GM21717 (cell line): ENCODE measurements around the gene ABHD12.

Experiments
- ATAC-seq: cut with Tn5 transposase; IDR thresholded peaks from one replicate; pipeline ENCODE4 v1.9.1; 2021; ENCODE audit warnings: mild to moderate bottlenecking, moderate library complexity; ENCODE audit not compliant: unreplicated experiment

Gene ABHD12

GRCh38 chr20:25293507-25293906 lies 97.1 kb downstream of the ABHD12 start:
- ATAC-seq: no peak

- ATAC-seq: no peak
These were observed 98.3 kb downstream of the ABHD12 start for GRCh38 chr20:25292176-25292891.

GRCh38 chr20:25291432-25292133 lies 99.1 kb downstream of the ABHD12 start:
- no peak for ATAC-seq

GRCh38 chr20:25290646-25291431 lies 99.8 kb downstream of the ABHD12 start:
- no peak for ATAC-seq

GRCh38 chr20:25289886-25290597 lies 100.6 kb downstream of the ABHD12 start:
- no peak for ATAC-seq

GRCh38 chr20:25288291-25289181 lies 102.1 kb downstream of the ABHD12 start:
- peak; percentile 89 for ATAC-seq

GRCh38 chr20:25287631-25288290 lies 102.9 kb downstream of the ABHD12 start:
- ATAC-seq: no peak

- ATAC-seq: no peak
These were observed 103.7 kb downstream of the ABHD12 start for GRCh38 chr20:25286917-25287316.

- no peak for ATAC-seq
These were observed 104.5 kb downstream of the ABHD12 start for GRCh38 chr20:25285856-25286798.

- ATAC-seq: no peak
These were observed 105.5 kb downstream of the ABHD12 start for GRCh38 chr20:25285091-25285647.

GRCh38 chr20:25284131-25284601 lies 106.5 kb downstream of the ABHD12 start:
- no peak for ATAC-seq

GRCh38 chr20:25283221-25283951 lies 107.2 kb downstream of the ABHD12 start:
- ATAC-seq: no peak

- no peak for ATAC-seq
These were observed 107.8 kb downstream of the ABHD12 start for GRCh38 chr20:25282796-25283195.

- no peak for ATAC-seq
These were observed 108.4 kb downstream of the ABHD12 start for GRCh38 chr20:25282034-25282781.

GRCh38 chr20:25281541-25281991 lies 109.1 kb downstream of the ABHD12 start:
- peak; percentile 46 for ATAC-seq
